Activated CD4-positive, alpha-beta memory T cell treated with anti-CD3 and anti-CD28 coated beads, Interleukin-2, amount 10 ng/mL, durations not matched to agents 7 days and 5 days (primary cell): ENCODE data around the gene CLDN25. TPM values are rescaled to one million over a fixed set of nuclear protein-coding genes. Genes with fewer than 3 reads are reported as not detected.
A peak's percentile ranks its signal among the peaks of the same experiment; 100 is the strongest.
"Not testable (repeated sequence)": the region's sequence is repeated elsewhere in the genome, so short reads cannot be mapped to it uniquely, and the experiment has no call there.

ENCODE experiments used
- CTCF ChIA-PET: fragments of 350-600 bp; sonication (Branson Sonifier 250); formaldehyde crosslinking; loops from one replicate; lab custom pipeline; 2021; ENCODE audit warnings: antibody characterized with exemption, inconsistent platforms; lab: Charles Lee
- POLR2A ChIA-PET: fragments of 350-600 bp; sonication (Branson Sonifier 250); formaldehyde crosslinking; loops from one replicate; lab custom pipeline; 2021; ENCODE audit warnings: antibody characterized with exemption; lab: Charles Lee
- DNase-seq: peaks from one replicate; pipeline ENCODE4 v3.0.0-alpha.2; 2020
- H3K27ac Mint-ChIP-seq: one replicate; pipeline ENCODE4 v1.8.0; 2021; ENCODE audit warnings: mild to moderate bottlenecking, mixed read lengths
- H3K27me3 Mint-ChIP-seq: one replicate; pipeline ENCODE4 v1.8.0; 2021; ENCODE audit warnings: mixed read lengths
- H3K36me3 Mint-ChIP-seq: one replicate; pipeline ENCODE4 v1.8.0; 2021; ENCODE audit warnings: low read depth, mixed read lengths
- H3K4me1 Mint-ChIP-seq: one replicate; pipeline ENCODE4 v1.8.0; 2021; ENCODE audit warnings: mixed read lengths
- H3K4me3 Mint-ChIP-seq: one replicate; pipeline ENCODE4 v1.8.0; 2021; ENCODE audit warnings: mild to moderate bottlenecking, mixed read lengths
- H3K9me3 Mint-ChIP-seq: one replicate; pipeline ENCODE4 v1.8.0; 2021; ENCODE audit warnings: mixed read lengths
- total RNA-seq, 2 experiments: library from RNA; stranded (reverse); gene quantifications; one replicate each; pipeline ENCODE4 v1.2.3, GENCODE V29; 2021

The CLDN25 gene
- not detected for total RNA-seq

- ChIA-PET CTCF (interaction anchor here (1.9 kb wide), 1 partner anchor 17 kb away, joined by 5 read pairs; no protein-coding TSS in a partner anchor), POLR2A (no interaction called here)
- no peaks in the 10 kb centered on the region for H3K36me3 Mint-ChIP-seq
- peaks cover 9% of the 10 kb centered on the region for H3K4me1 Mint-ChIP-seq
- H3K4me3 Mint-ChIP-seq = no peak within 1 kb of the TSS
- H3K27ac Mint-ChIP-seq = no peak within 1 kb of the TSS
- no peaks in the 10 kb centered on the region for H3K9me3 Mint-ChIP-seq
- H3K27me3 Mint-ChIP-seq = peaks cover 31% of the 10 kb centered on the region
- DNase-seq = no peak
Observed at GRCh38 chr11:113779496-113779895, at the start of gene CLDN25. TSS of gene CLDN25 (plus strand) at chr11:113779796. CDS start at chr11:113779796, 0 bp downstream.

GRCh38 chr11:113730887-113731726, 48.5 kb upstream of the CLDN25 start:
- Mint-ChIP-seq H3K36me3 (peaks cover 26% of the 10 kb centered on the region), H3K27ac (no peak overlapping the region), H3K4me1 (peaks cover 8% of the 10 kb centered on the region), H3K27me3 (no peaks in the 10 kb centered on the region), H3K9me3 (no peaks in the 10 kb centered on the region), H3K4me3 (no peak overlapping the region)
- DNase-seq = peak; percentile 16
- POLR2A ChIA-PET = no interaction called here
- CTCF ChIA-PET = interaction anchor here (2.2 kb wide), 1 partner anchor 197 kb away, joined by 5 read pairs; no protein-coding TSS in a partner anchor

- H3K4me3 Mint-ChIP-seq = no peak overlapping the region
- ChIA-PET POLR2A (no interaction called here), CTCF (no interaction called here)
- no peaks in the 10 kb centered on the region for H3K9me3 Mint-ChIP-seq
- peaks cover 14% of the 10 kb centered on the region for H3K4me1 Mint-ChIP-seq
- peaks cover 33% of the 10 kb centered on the region for H3K36me3 Mint-ChIP-seq
- no peaks in the 10 kb centered on the region for H3K27me3 Mint-ChIP-seq
- DNase-seq = no peak
- H3K27ac Mint-ChIP-seq = no peak overlapping the region
Observed at GRCh38 chr11:113732092-113732491, 47.5 kb upstream of the CLDN25 start.

- Mint-ChIP-seq H3K4me1 (peaks cover 6% of the 10 kb centered on the region), H3K27ac (no peak overlapping the region), H3K27me3 (no peaks in the 10 kb centered on the region), H3K4me3 (no peak overlapping the region), H3K36me3 (peaks cover 60% of the 10 kb centered on the region), H3K9me3 (no peaks in the 10 kb centered on the region)
- POLR2A ChIA-PET = no interaction called here
- DNase-seq = no peak
- CTCF ChIA-PET = no interaction called here
Observed at GRCh38 chr11:113736323-113736722, 43.3 kb upstream of the CLDN25 start.

- CTCF ChIA-PET = interaction anchor here (0.9 kb wide), 1 partner anchor 24 kb away, joined by 3 read pairs; no protein-coding TSS in a partner anchor
- H3K4me3 Mint-ChIP-seq = no peak overlapping the region
- H3K36me3 Mint-ChIP-seq = peaks cover 27% of the 10 kb centered on the region
- POLR2A ChIA-PET = no interaction called here
- no peaks in the 10 kb centered on the region for H3K4me1 Mint-ChIP-seq
- no peaks in the 10 kb centered on the region for H3K9me3 Mint-ChIP-seq
- no peaks in the 10 kb centered on the region for H3K27me3 Mint-ChIP-seq
- H3K27ac Mint-ChIP-seq = no peak overlapping the region
- no peak for DNase-seq
Observed at GRCh38 chr11:113752932-113753331, 26.7 kb upstream of the CLDN25 start.

GRCh38 chr11:113760241-113760640, 19.4 kb upstream of the CLDN25 start:
- peaks cover 48% of the 10 kb centered on the region for H3K36me3 Mint-ChIP-seq
- H3K9me3 Mint-ChIP-seq = peaks cover 2% of the 10 kb centered on the region
- H3K4me1 Mint-ChIP-seq = peaks cover 21% of the 10 kb centered on the region
- no peak for DNase-seq
- ChIA-PET POLR2A (no interaction called here), CTCF (no interaction called here)
- no peak overlapping the region for H3K4me3 Mint-ChIP-seq
- no peaks in the 10 kb centered on the region for H3K27me3 Mint-ChIP-seq
- no peak overlapping the region for H3K27ac Mint-ChIP-seq

GRCh38 chr11:113763040-113763439, 16.6 kb upstream of the CLDN25 start:
- POLR2A ChIA-PET, DNase-seq, H3K9me3 Mint-ChIP-seq, H3K27me3 Mint-ChIP-seq, H3K27ac Mint-ChIP-seq, H3K4me3 Mint-ChIP-seq: not testable (repeated sequence)
- H3K36me3 Mint-ChIP-seq = peaks cover 56% of the 10 kb centered on the region
- CTCF ChIA-PET = interaction anchor here (2.8 kb wide), 1 partner anchor 10 kb away, joined by 10 read pairs; the partner anchor contains the start of gene ZW10
- peaks cover 33% of the 10 kb centered on the region for H3K4me1 Mint-ChIP-seq

GRCh38 chr11:113764527-113765219, 14.9 kb upstream of the CLDN25 start:
- Mint-ChIP-seq H3K27me3 (no peaks in the 10 kb centered on the region), H3K36me3 (peaks cover 55% of the 10 kb centered on the region), H3K4me1 (peaks cover 33% of the 10 kb centered on the region), H3K4me3 (no peak overlapping the region), H3K9me3 (peaks cover 2% of the 10 kb centered on the region), H3K27ac (no peak overlapping the region)
- ChIA-PET POLR2A (no interaction called here), CTCF (interaction anchor here (2.8 kb wide), 1 partner anchor 9 kb away, joined by 10 read pairs; the partner anchor contains the start of gene ZW10)
- no peak for DNase-seq

GRCh38 chr11:113771964-113772363, 7.6 kb upstream of the CLDN25 start:
- Mint-ChIP-seq H3K36me3 (peaks cover 30% of the 10 kb centered on the region), H3K9me3 (no peaks in the 10 kb centered on the region), H3K4me1 (peaks cover 39% of the 10 kb centered on the region), H3K27me3 (peaks cover 8% of the 10 kb centered on the region), H3K27ac (no peak overlapping the region), H3K4me3 (peak overlapping the region; percentile 96)
- POLR2A ChIA-PET = interaction anchor here (1.1 to 1.8 kb wide), 2 partner anchors 29 to 458 kb away, joined by 3 to 4 read pairs; partner anchors contain the start of gene TTC12
- DNase-seq = no peak
- CTCF ChIA-PET = no interaction called here

- POLR2A ChIA-PET = interaction anchor here (0.6 to 1.8 kb wide), 4 partner anchors 30 to 459 kb away, joined by 3 to 4 read pairs (median 3); partner anchors contain the start of gene TTC12
- Mint-ChIP-seq H3K9me3 (no peaks in the 10 kb centered on the region), H3K4me3 (peak overlapping the region; percentile 96), H3K27ac (peak overlapping the region; percentile 81), H3K4me1 (peaks cover 31% of the 10 kb centered on the region), H3K27me3 (peaks cover 8% of the 10 kb centered on the region), H3K36me3 (peaks cover 19% of the 10 kb centered on the region)
- DNase-seq = no peak
- CTCF ChIA-PET = interaction anchor here (0.7 to 1.6 kb wide), 14 partner anchors 8 to 467 kb away, joined by 3 to 10 read pairs (median 4); no protein-coding TSS in a partner anchor
Observed at GRCh38 chr11:113773092-113773415, 6.5 kb upstream of the CLDN25 start.

GRCh38 chr11:113773416-113774173, 6.0 kb upstream of the CLDN25 start, which contains the start of gene ZW10:
TSS of gene ZW10 (minus strand) at chr11:113773692. CDS start at chr11:113773666, 26 bp downstream.
- ChIA-PET POLR2A (interaction anchor here (0.6 to 1.8 kb wide), 3 partner anchors 100 to 460 kb away, joined by 3 to 4 read pairs (median 3); partner anchors contain the start of gene TTC12), CTCF (interaction anchor here (0.7 to 1.6 kb wide), 14 partner anchors 9 to 467 kb away, joined by 3 to 10 read pairs (median 4); no protein-coding TSS in a partner anchor)
- H3K27me3 Mint-ChIP-seq = peaks cover 8% of the 10 kb centered on the region
- peaks cover 15% of the 10 kb centered on the region for H3K36me3 Mint-ChIP-seq
- peak; percentile 95 for DNase-seq
- H3K27ac Mint-ChIP-seq = peak within 1 kb of the TSS; percentile 81
- H3K4me3 Mint-ChIP-seq = peak within 1 kb of the TSS; percentile 96
- H3K9me3 Mint-ChIP-seq = no peaks in the 10 kb centered on the region
- peaks cover 31% of the 10 kb centered on the region for H3K4me1 Mint-ChIP-seq

GRCh38 chr11:113774174-113774503, 5.5 kb upstream of the CLDN25 start:
- Mint-ChIP-seq H3K36me3 (peaks cover 11% of the 10 kb centered on the region), H3K27ac (peak overlapping the region; percentile 81), H3K27me3 (peaks cover 8% of the 10 kb centered on the region), H3K4me3 (peak overlapping the region; percentile 96), H3K9me3 (no peaks in the 10 kb centered on the region), H3K4me1 (peaks cover 31% of the 10 kb centered on the region)
- DNase-seq = no peak
- ChIA-PET POLR2A (no interaction called here), CTCF (interaction anchor here (1.6 kb wide), 1 partner anchor 187 kb away, joined by 8 read pairs; no protein-coding TSS in a partner anchor)
